Esophagus squamous epithelium (tissue), 5 donors: ENCODE measurements around the gene MTRF1L. TPM values are rescaled to one million over a fixed set of nuclear protein-coding genes. Genes with fewer than 3 reads are reported as not detected.
A peak's percentile ranks its signal among the peaks of the same experiment; 100 is the strongest.

Source experiments
- DNase-seq: peaks from one replicate; lab custom pipeline; 2025; lab: John Stamatoyannopoulos, UW
- H3K27ac ChIP-seq, 4 donors: fragments of 200-600 bp; sonication (generic); one replicate each; pipeline ENCODE4 v1.5.1; 2016 to 2019; ENCODE audit warnings: mild to moderate bottlenecking in 1 of 4
- H3K27me3 ChIP-seq, 4 donors: fragments of 200-600 bp; sonication (generic); 1 replicate in 3 of 4; 2 replicates in 1 of 4; pipeline versions ENCODE4 v1.5.1 to v1.6.0; 2017 to 2021; ENCODE audit warnings: antibody characterized with exemption in 1 of 4
- H3K36me3 ChIP-seq, 3 donors: fragments of 200-600 bp; sonication (generic); one replicate each; pipeline ENCODE4 v1.5.1; 2016 to 2019
- H3K4me1 ChIP-seq, 3 donors: fragments of 200-600 bp; sonication (generic); one replicate each; pipeline ENCODE4 v1.5.1; 2017 to 2019
- H3K4me3 ChIP-seq, 4 donors: fragments of 200-600 bp; sonication (generic); 1 replicate in 3 of 4; 2 replicates in 1 of 4; pipeline ENCODE4 v1.5.1; 2016 to 2019; ENCODE audit warnings: mild to moderate bottlenecking in 2 of 4, moderate library complexity in 1 of 4
- H3K9me3 ChIP-seq, 3 donors: fragments of 200-600 bp; sonication (generic); one replicate each; pipeline ENCODE4 v1.5.1; 2016 to 2019
- POLR2A ChIP-seq, 4 donors: fragments of 450-650 bp; IDR thresholded peaks; one replicate each; pipeline ENCODE4 v1.6.1; 2017; ENCODE audit warnings: antibody characterized with exemption in 4 of 4, mild to moderate bottlenecking in 4 of 4, moderate library complexity in 3 of 4
- WGBS, 2 donors: methylation state at CpG; one replicate each; pipeline ENCODE4 v1.1.5; 2018; 5-methylcytosine and 5-hydroxymethylcytosine counted together
- intact Hi-C: fragments of 100-400 bp; cut with DNase I; formaldehyde crosslinking; loops from one replicate; pipeline ENCODE4 v1.15.0; 2022
- total RNA-seq, 4 donors: library from RNA; depleted of rRNA; stranded (reverse); fragments of >200 nt; gene quantifications; one replicate each; pipeline ENCODE4 v1.1.0, GENCODE V29; 2016
- TF ChIP-seq, protein P1 (sequence below), 6 experiments: fragments of 450-650 bp in 4 of 6; fragments of 200-600 bp in 2 of 6; sonication (generic) in 2 of 6; IDR thresholded peaks; one replicate each; pipeline ENCODE4 v1.5.1; 2016 to 2019; ENCODE audit warnings: antibody characterized with exemption in 6 of 6, mild to moderate bottlenecking in 4 of 6, moderate library complexity in 4 of 6
- donor health status: DM: yes; HTN: yes; CAD: no.

MTRF1L gene
- total RNA-seq, 4 donors from 2014 or later = 7.3 to 16.2 (median 14.4) TPM

DNA sequence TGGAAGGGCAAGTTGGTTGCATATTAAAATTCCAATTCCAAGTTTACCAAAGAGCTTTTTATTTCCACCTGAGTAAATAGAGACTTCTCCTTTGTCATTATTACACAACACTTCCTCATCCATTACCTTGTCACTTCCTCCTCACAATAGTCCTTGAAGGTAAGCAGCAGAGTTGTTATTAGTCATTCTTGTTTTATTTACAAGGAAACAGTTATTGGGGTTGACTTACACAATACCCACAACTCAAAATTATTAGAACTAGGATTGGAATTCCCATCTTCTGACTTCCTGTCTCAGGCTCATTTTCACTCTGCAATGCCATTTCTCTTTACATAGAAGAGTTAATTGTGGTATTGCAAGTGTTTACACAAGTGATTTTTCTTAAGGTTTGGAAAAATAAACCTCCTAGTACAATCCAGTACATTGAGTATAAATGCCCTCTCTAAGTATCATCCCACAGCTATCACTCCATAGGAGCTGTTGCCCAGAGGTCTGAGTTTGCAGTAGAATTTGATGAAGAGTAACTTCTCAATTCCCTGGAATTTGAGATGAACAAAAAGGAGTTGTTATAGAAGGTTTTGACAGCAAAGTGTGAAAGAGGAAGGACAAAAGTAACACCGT, 28.9 kb upstream of the MTRF1L start:
- intact Hi-C loops = no loop called here

GRCh38 chr6:153028963-153029362, 26.5 kb upstream of the MTRF1L start:
- H3K4me3 ChIP-seq = no peak overlapping the region
- intact Hi-C loops = loop anchor here (10.0 kb wide), 1 partner anchor 164 kb away; no protein-coding TSS in a partner anchor
- peaks cover 0 to 5% (median 3%) of the 10 kb centered on the region in 3 donors for H3K4me1 ChIP-seq
- H3K27ac ChIP-seq = no peak overlapping the region
- DNase-seq = no peak
- H3K9me3 ChIP-seq = no peaks in the 10 kb centered on the region
- H3K36me3 ChIP-seq = no peaks in the 10 kb centered on the region
- 69 to 77% methylated on average over 4 of the region's 4 CpGs for WGBS, 2 donors
- TF ChIP-seq, protein P1, sequence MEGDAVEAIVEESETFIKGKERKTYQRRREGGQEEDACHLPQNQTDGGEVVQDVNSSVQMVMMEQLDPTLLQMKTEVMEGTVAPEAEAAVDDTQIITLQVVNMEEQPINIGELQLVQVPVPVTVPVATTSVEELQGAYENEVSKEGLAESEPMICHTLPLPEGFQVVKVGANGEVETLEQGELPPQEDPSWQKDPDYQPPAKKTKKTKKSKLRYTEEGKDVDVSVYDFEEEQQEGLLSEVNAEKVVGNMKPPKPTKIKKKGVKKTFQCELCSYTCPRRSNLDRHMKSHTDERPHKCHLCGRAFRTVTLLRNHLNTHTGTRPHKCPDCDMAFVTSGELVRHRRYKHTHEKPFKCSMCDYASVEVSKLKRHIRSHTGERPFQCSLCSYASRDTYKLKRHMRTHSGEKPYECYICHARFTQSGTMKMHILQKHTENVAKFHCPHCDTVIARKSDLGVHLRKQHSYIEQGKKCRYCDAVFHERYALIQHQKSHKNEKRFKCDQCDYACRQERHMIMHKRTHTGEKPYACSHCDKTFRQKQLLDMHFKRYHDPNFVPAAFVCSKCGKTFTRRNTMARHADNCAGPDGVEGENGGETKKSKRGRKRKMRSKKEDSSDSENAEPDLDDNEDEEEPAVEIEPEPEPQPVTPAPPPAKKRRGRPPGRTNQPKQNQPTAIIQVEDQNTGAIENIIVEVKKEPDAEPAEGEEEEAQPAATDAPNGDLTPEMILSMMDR (IDR thresholded peaks at IDR 0.05) = no peak
- TF ChIP-seq POLR2A (IDR thresholded peaks at IDR 0.05) = no peak
- H3K27me3 ChIP-seq = peaks cover 0 to 3% (median 0%) of the 10 kb centered on the region in 4 donors

More for the DNA sequence above, 28.9 kb upstream of the MTRF1L start:
- H3K27ac ChIP-seq = no peak overlapping the region
- no peak for TF ChIP-seq POLR2A (IDR thresholded peaks at IDR 0.05)
- TF ChIP-seq, protein P1 (IDR thresholded peaks at IDR 0.05) = no peak
- H3K9me3 ChIP-seq = no peaks in the 10 kb centered on the region
- H3K4me3 ChIP-seq = no peak overlapping the region
- 20 to 39% methylated on average over 1 of the region's 1 CpG for WGBS, 2 donors
- H3K27me3 ChIP-seq = no peaks in the 10 kb centered on the region
- H3K4me1 ChIP-seq = peaks cover 0 to 3% (median 0%) of the 10 kb centered on the region in 3 donors
- no peaks in the 10 kb centered on the region for H3K36me3 ChIP-seq
- DNase-seq = no peak

GRCh38 chr6:153028286-153028685, 25.8 kb upstream of the MTRF1L start:
- Histone ChIP-seq H3K9me3 (no peaks in the 10 kb centered on the region), H3K4me1 (peaks cover 0 to 5% (median 3%) of the 10 kb centered on the region in 3 donors), H3K27me3 (peaks cover 0 to 3% (median 0%) of the 10 kb centered on the region in 4 donors), H3K36me3 (no peaks in the 10 kb centered on the region), H3K27ac (no peak overlapping the region), H3K4me3 (no peak overlapping the region)
- WGBS, 2 donors = 74 to 88% methylated on average over 2 of the region's 2 CpGs
- DNase-seq = no peak
- TF ChIP-seq, protein P1 (IDR thresholded peaks at IDR 0.05) = no peak
- TF ChIP-seq POLR2A (IDR thresholded peaks at IDR 0.05) = no peak
- intact Hi-C loops = loop anchor here (10.0 kb wide), 1 partner anchor 163 kb away; no protein-coding TSS in a partner anchor

DNA sequence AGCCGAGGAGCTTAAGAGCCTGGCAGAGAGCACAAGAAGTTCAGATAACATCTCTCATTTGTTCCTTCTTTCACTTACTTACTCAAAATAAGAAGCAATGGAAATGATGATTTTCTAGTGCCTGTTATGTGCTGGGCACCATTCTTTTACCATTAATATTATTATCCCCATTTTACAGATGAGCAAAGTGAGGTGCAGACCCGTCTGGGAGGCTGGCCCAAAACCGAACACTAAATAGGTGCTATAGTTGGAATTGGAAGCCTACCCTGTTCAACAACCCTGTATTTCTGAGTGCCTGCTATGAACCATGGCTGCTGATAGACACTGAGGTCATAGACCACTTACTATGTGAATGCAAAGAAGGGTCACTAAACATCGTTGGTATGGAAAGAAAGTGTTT, 25.0 kb upstream of the MTRF1L start:
- no peak for DNase-seq
- H3K36me3 ChIP-seq = no peaks in the 10 kb centered on the region
- intact Hi-C loops = loop anchor here (10.0 kb wide), 1 partner anchor 163 kb away; no protein-coding TSS in a partner anchor
- no peak overlapping the region for H3K27ac ChIP-seq
- H3K9me3 ChIP-seq = no peaks in the 10 kb centered on the region
- TF ChIP-seq, protein P1 (IDR thresholded peaks at IDR 0.05) = no peak
- TF ChIP-seq POLR2A (IDR thresholded peaks at IDR 0.05) = no peak
- H3K4me1 ChIP-seq = peaks cover 0 to 5% (median 3%) of the 10 kb centered on the region in 3 donors
- no peak overlapping the region for H3K4me3 ChIP-seq
- peaks cover 0 to 3% (median 0%) of the 10 kb centered on the region in 4 donors for H3K27me3 ChIP-seq
- WGBS, 2 donors = 69 to 70% methylated on average over 4 of the region's 4 CpGs

DNA sequence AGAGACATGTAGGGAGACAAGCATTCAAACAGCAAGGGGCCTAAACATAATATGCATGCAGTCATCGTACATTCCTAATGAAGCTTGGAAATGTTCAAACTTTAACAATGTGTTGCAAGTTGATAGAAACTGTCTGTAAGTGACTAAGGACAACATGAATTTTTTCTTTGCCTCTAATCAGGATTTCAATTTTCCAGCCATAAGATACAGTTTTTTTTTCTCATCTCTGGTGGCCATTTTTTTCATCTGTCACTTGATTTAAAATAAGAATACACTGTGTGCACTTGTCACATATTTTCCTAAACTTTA, 22.2 kb upstream of the MTRF1L start:
- no peaks in the 10 kb centered on the region for H3K9me3 ChIP-seq
- H3K27ac ChIP-seq = no peak overlapping the region
- H3K4me1 ChIP-seq = peaks cover 0 to 5% (median 0%) of the 10 kb centered on the region in 3 donors
- H3K4me3 ChIP-seq = no peak overlapping the region
- WGBS, 2 donors = 6 to 8% methylated on average over 1 of the region's 1 CpG
- no peak for TF ChIP-seq POLR2A (IDR thresholded peaks at IDR 0.05)
- TF ChIP-seq, protein P1 (IDR thresholded peaks at IDR 0.05) = peak in 1 of 6 experiments; percentile 9
- no peak for DNase-seq
- peaks cover 0 to 3% (median 0%) of the 10 kb centered on the region in 4 donors for H3K27me3 ChIP-seq
- H3K36me3 ChIP-seq = no peaks in the 10 kb centered on the region
- intact Hi-C loops = loop anchor here (10.0 kb wide), 1 partner anchor 160 kb away; no protein-coding TSS in a partner anchor
